ENCODE data around the gene NOL3. TPM values are rescaled to one million over a fixed set of nuclear protein-coding genes. Genes with fewer than 3 reads are reported as not detected.

Gene NOL3
- total and polyA plus RNA-seq, 3 donors from 2014 or later, result 11.8 to 34.9 (median 16.2) TPM

DNA sequence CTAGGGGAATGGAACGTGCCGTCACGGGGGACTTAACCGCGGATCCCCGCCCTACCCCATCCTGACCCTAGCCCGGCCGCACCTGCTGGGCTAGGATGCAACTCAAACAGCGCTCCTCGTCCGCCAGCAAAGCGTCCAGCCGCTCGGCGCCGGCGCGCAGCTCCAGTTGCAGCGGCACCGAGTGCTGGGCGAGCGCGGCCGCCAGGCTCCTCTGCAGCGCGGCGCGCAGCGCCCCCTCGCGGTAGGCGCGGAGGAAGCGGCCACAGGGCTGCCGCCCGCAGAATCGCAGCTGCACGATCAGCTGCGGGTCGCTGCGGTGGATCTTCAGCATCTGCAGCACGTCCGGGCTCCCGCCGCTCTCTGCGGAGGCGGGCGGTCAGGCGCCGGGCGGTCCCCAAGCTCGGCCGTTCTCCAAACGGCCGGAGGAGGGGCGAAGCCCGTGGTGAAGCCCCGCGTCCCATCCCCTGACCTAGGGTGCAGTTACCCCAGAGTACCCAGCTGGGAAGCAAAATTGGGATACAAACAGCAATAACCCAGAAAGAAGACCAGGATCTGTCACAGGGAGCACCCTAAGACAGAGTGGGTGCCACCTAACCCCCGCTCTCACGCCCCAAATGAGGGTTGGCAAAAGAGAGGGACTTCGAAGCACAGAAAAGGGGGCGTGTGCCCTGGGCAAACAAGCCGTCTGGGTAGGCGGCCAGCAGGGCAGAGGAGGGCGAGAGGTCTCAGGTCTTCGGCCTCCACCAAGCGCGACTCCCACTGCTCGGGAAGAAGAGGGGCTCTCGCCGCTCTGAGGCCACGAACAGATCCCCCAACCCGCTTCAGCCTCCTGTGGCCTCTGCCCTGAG, 14.8 kb upstream of the NOL3 start:
- no peaks in the 10 kb centered on the region for H3K36me3 ChIP-seq (ENCODE audit: low read depth, missing control alignments)
- no peaks in the 10 kb centered on the region for H3K27me3 ChIP-seq
- no peak for TF ChIP-seq POLR2A (IDR thresholded peaks at IDR 0.05)
- TF ChIP-seq, protein P1, sequence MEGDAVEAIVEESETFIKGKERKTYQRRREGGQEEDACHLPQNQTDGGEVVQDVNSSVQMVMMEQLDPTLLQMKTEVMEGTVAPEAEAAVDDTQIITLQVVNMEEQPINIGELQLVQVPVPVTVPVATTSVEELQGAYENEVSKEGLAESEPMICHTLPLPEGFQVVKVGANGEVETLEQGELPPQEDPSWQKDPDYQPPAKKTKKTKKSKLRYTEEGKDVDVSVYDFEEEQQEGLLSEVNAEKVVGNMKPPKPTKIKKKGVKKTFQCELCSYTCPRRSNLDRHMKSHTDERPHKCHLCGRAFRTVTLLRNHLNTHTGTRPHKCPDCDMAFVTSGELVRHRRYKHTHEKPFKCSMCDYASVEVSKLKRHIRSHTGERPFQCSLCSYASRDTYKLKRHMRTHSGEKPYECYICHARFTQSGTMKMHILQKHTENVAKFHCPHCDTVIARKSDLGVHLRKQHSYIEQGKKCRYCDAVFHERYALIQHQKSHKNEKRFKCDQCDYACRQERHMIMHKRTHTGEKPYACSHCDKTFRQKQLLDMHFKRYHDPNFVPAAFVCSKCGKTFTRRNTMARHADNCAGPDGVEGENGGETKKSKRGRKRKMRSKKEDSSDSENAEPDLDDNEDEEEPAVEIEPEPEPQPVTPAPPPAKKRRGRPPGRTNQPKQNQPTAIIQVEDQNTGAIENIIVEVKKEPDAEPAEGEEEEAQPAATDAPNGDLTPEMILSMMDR (IDR thresholded peaks at IDR 0.05), result peak; percentile 97 to 98 (median 98)
- 13 to 36% methylated on average over 15 to 53 of the region's 74 CpGs for WGBS, 2 donors
- H3K27ac ChIP-seq, result no peak overlapping the region
- peak overlapping the region; percentile 29 to 50 for H3K4me3 ChIP-seq
- intact Hi-C loops (cut with DNase I; ENCODE audit: low total_unique reads), result loop anchor here (5.0 kb wide), 1 partner anchor 178 kb away; no protein-coding TSS in a partner anchor
- peak; percentile 80 for DNase-seq
- no peaks in the 10 kb centered on the region for H3K9me3 ChIP-seq
- peaks cover 16% of the 10 kb centered on the region for H3K4me1 ChIP-seq

DNA sequence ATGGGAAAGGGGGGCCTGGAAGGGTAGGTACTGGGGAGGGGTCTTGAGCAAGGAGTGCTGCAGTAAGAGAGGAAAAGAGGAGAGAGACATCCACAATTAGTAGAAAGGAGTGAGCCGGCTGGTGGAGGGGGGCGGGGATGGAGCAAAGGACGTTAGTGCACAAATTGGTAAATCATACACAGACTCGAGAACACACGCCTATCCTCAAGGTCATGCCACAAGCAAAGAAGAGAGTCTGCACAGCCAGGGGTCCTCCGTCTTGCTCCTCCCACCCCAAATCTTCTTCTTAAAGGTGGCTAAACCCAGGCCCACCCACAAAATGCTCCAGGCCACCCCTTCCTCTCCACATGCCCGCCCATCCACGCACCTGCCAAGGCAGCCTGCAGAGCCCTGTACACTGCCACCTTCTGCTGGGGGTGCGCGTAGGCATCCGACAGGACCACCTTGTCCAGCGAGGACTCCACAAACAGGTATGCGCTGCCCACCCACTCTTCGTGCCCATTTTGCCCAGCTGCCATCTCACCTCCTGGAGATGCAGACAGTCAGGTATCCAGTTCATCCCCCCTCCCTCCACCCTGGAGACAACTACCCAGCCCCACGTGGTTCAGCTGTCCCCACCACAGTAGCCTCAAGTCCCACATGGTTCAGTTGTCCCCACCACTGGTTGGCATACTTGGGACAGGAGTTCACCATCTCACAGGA, 14.0 kb upstream of the NOL3 start:
- 57 to 72% methylated on average over 14 to 15 of the region's 15 CpGs for WGBS, 2 donors
- peaks cover 17% of the 10 kb centered on the region for H3K4me1 ChIP-seq
- no peaks in the 10 kb centered on the region for H3K9me3 ChIP-seq
- no peak overlapping the region for H3K27ac ChIP-seq
- H3K36me3 ChIP-seq (ENCODE audit: low read depth, missing control alignments), result no peaks in the 10 kb centered on the region
- no peaks in the 10 kb centered on the region for H3K27me3 ChIP-seq
- no peak for DNase-seq
- no peak for TF ChIP-seq POLR2A (IDR thresholded peaks at IDR 0.05)
- TF ChIP-seq, protein P1 (IDR thresholded peaks at IDR 0.05), result no peak
- intact Hi-C loops (cut with DNase I; ENCODE audit: low total_unique reads), result loop anchor here (5.0 kb wide), 1 partner anchor 179 kb away; no protein-coding TSS in a partner anchor
- no peak overlapping the region for H3K4me3 ChIP-seq

DNA sequence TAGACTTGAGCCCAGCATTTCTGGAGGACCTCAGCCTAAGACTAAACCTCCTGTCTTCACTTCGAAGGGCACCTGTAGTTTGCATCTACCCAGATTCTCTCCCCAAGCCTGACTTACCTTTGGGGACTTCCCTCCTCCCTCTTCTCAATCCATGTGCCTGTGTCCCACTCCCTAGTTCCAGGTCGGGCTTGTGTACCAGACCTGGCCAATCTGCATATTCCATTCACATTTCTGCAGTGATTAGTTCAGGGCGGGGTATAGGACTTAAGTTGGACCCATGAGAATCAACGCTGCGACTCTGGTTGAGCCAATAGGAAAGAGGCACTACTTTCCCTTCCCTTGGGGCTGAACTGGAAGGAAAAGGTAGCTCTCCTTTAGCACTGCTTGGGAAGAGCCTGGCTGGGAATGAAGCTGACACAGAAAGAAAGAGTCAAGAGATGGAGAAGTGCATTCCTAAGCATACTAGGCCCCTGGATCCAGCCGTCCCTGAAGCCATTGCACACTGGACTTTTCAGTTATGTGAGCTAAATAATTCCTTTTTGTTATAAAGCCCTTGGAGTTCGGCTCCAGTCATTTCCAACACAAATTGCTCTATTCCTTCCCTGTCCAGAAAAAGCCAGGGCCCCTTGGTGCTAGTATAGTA, 13.1 kb upstream of the NOL3 start:
- intact Hi-C loops (cut with DNase I; ENCODE audit: low total_unique reads), result loop anchor here (5.0 kb wide), 1 partner anchor 180 kb away; no protein-coding TSS in a partner anchor
- H3K9me3 ChIP-seq, result no peaks in the 10 kb centered on the region
- H3K36me3 ChIP-seq (ENCODE audit: low read depth, missing control alignments), result no peaks in the 10 kb centered on the region
- TF ChIP-seq, protein P1 (IDR thresholded peaks at IDR 0.05), result no peak
- no peak for TF ChIP-seq POLR2A (IDR thresholded peaks at IDR 0.05)
- H3K27ac ChIP-seq, result no peak overlapping the region
- no peaks in the 10 kb centered on the region for H3K27me3 ChIP-seq
- DNase-seq, result no peak
- 57 to 69% methylated on average over 7 of the region's 7 CpGs for WGBS, 2 donors
- no peak overlapping the region for H3K4me3 ChIP-seq
- peaks cover 16% of the 10 kb centered on the region for H3K4me1 ChIP-seq

DNA sequence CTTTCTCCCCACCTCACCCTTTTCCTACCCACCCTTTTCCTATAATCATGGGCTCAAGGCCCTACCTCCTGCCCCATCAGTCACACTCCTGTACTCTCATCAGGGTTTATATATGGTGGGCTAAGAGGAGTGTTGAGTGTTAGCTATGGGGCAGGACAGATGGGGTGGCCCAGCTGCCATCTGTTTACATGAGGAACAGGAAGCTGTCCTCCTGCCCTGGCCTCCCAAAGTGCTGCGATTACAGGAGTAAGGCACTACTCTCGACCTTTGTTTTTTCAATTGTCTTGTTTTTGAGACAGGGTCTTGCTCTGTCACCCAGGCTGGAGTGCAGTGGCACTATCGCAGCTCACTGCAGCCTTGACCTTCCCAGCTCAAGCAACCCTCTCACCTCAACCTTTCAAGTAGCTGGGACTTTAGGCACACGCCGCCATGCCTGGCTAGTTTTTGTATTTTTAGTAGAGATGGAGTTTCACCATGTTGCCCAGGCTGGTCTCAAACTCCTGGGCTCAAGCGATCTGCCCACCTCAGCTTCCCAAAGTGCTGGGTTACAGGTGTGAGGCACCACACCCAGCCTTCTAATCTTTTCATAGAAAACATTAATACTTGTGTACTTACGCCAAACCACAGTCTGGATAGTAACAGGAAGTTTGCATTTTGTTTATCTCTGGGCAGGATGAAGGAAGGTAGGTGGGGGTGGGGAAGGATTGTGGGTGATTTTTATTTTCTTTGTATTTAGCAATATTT, 12.3 kb upstream of the NOL3 start:
- Histone ChIP-seq H3K27me3 (no peaks in the 10 kb centered on the region), H3K27ac (no peak overlapping the region), H3K9me3 (no peaks in the 10 kb centered on the region), H3K36me3 (ENCODE audit: low read depth, missing control alignments) (no peaks in the 10 kb centered on the region), H3K4me1 (peaks cover 16% of the 10 kb centered on the region), H3K4me3 (no peak overlapping the region)
- no peak for TF ChIP-seq POLR2A (IDR thresholded peaks at IDR 0.05)
- TF ChIP-seq, protein P1 (IDR thresholded peaks at IDR 0.05), result no peak
- no peak for DNase-seq
- 78 to 83% methylated on average over 7 of the region's 7 CpGs for WGBS, 2 donors
- intact Hi-C loops (cut with DNase I; ENCODE audit: low total_unique reads), result loop anchor here (5.0 kb wide), 1 partner anchor 181 kb away; no protein-coding TSS in a partner anchor
